Measurements from ENCODE around the gene FRMPD2.

Gene FRMPD2, protein sequence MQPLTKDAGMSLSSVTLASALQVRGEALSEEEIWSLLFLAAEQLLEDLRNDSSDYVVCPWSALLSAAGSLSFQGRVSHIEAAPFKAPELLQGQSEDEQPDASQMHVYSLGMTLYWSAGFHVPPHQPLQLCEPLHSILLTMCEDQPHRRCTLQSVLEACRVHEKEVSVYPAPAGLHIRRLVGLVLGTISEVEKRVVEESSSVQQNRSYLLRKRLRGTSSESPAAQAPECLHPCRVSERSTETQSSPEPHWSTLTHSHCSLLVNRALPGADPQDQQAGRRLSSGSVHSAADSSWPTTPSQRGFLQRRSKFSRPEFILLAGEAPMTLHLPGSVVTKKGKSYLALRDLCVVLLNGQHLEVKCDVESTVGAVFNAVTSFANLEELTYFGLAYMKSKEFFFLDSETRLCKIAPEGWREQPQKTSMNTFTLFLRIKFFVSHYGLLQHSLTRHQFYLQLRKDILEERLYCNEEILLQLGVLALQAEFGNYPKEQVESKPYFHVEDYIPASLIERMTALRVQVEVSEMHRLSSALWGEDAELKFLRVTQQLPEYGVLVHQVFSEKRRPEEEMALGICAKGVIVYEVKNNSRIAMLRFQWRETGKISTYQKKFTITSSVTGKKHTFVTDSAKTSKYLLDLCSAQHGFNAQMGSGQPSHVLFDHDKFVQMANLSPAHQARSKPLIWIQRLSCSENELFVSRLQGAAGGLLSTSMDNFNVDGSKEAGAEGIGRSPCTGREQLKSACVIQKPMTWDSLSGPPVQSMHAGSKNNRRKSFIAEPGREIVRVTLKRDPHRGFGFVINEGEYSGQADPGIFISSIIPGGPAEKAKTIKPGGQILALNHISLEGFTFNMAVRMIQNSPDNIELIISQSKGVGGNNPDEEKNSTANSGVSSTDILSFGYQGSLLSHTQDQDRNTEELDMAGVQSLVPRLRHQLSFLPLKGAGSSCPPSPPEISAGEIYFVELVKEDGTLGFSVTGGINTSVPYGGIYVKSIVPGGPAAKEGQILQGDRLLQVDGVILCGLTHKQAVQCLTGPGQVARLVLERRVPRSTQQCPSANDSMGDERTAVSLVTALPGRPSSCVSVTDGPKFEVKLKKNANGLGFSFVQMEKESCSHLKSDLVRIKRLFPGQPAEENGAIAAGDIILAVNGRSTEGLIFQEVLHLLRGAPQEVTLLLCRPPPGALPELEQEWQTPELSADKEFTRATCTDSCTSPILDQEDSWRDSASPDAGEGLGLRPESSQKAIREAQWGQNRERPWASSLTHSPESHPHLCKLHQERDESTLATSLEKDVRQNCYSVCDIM (N-terminal part only)

DNA sequence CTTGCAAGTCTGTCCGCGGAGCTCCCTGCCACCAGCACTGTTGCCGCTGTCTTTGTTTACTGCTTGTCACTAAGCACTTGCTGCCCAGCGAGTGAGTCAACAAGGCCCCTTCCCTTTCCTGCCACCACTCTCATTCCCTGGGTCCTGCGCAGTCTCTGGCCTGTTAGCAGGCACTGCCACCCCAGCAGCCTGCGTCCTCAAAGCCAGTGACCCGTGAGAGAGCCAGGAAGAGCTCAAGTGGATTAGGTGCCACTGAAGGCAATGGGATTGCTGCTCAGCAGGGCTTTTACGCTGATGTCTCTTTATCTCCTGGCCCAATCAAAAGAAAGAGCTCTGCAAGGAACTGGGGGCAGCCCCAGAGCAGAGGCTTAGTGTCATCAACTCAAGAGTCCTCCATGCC lies at the start of gene FRMPD2:
Gene FRMPD2 (minus strand): TSS at position 61 of the 400 bp plus-strand sequence. CDS start 129 bp downstream, outside the sequence.
- Mint-ChIP-seq H3K9me3 (no peaks in the 10 kb centered on the region), H3K36me3 (no peaks in the 10 kb centered on the region), H3K4me1 (no peaks in the 10 kb centered on the region), H3K27me3 (peaks cover 7% of the 10 kb centered on the region), H3K4me3 (no peak within 1 kb of the TSS), H3K27ac (no peak within 1 kb of the TSS)

DNA sequence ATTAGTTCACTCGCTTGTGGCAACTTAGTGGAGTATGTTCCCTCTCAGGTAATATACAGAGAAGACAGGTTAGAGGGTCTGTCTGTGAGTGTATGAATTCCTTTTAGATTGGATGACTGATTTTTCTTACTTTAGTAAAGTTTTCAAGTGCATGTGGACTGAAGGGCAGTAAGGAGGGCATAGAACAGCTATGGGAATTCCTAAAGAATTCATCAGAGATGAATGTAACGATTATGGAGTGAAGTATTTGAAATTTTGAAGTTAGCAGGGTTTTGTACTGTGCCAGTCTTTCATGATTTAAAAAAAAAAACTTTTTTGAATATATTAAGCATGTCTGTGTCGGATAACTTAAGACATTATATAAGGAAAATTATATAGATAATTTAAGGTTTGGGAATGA lies 47.5 kb upstream of the FRMPD2 start:
- no peaks in the 10 kb centered on the region for H3K9me3 Mint-ChIP-seq
- H3K4me1 Mint-ChIP-seq = peaks cover 49% of the 10 kb centered on the region
- H3K36me3 Mint-ChIP-seq = peaks cover 10% of the 10 kb centered on the region
- H3K27me3 Mint-ChIP-seq = no peaks in the 10 kb centered on the region
- no peak overlapping the region for H3K4me3 Mint-ChIP-seq
- H3K27ac Mint-ChIP-seq = no peak overlapping the region

DNA sequence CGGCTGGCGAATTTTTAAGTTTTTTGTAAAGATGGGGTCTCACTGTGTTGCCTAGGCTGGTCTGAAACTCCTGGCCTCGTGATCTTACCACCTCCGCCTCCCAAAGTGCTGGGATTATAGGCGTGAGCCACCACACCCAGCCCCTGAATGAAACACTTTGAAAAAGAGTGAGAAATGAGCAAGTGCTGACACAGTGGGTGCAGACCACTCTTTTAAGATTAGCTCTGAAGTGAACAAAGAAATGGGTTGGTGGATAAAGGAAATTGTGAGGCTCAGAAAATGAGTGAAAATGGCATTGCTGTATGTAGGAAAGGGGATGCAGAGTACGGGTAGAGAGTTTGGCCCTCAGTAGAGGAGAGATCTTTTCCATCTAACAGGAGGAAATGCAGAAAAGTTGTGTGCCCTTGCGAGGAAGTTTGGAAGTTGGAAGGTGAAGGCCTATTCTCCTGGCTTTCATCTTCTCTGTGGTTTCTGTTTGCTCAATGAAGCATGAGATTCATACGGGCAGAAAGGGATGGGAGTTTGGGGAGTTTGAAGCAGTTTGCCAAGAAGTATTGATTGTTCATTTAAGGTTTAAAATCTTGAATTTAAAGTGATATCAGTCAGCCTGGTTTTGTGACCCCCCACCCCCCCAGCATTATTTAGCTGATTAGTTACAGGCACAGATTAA lies 43.0 kb upstream of the FRMPD2 start:
- peaks cover 35% of the 10 kb centered on the region for H3K4me1 Mint-ChIP-seq
- H3K27ac Mint-ChIP-seq = no peak overlapping the region
- H3K27me3 Mint-ChIP-seq = no peaks in the 10 kb centered on the region
- H3K4me3 Mint-ChIP-seq = no peak overlapping the region
- peaks cover 4% of the 10 kb centered on the region for H3K36me3 Mint-ChIP-seq
- no peaks in the 10 kb centered on the region for H3K9me3 Mint-ChIP-seq

DNA sequence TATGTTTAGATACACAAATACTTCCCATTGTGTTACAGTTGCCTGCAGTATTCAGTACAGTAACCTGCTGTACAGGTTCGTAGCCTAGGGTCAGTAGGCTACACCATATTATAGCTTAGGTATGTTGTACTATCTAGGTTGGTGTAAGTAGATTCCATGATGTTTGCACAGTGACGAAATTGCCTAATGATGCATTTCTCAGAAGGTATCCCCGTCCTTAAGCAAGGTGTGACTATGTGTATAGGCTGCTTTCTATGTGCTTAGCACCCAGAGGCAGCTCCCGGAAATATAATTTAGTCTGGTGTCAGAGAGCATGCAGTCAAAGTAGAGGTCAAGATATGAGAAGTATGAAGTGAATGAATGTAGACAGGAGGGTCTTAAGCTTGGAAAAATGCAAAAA lies 41.7 kb upstream of the FRMPD2 start:
- Mint-ChIP-seq H3K9me3 (no peaks in the 10 kb centered on the region), H3K4me1 (peaks cover 38% of the 10 kb centered on the region), H3K4me3 (no peak overlapping the region), H3K27me3 (no peaks in the 10 kb centered on the region), H3K36me3 (no peaks in the 10 kb centered on the region), H3K27ac (no peak overlapping the region)

DNA sequence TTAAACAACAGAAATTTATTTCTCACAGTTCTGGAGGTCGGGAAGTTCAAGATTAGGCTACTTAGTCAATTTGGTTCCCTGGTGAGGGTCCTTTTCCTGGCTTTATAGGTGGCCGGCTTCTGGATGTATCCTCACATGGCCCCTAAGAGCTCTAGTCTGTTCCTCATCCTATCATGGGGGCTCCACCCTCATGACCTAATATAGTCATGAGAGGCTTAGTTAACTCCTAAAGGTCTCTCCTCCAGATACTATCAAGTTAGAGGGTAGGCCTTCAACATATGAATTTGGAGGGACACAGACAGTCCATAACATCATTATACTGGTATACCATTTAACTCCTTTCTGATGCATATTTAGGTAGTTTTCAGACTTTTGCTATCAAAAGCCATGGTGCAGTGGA lies 39.6 kb upstream of the FRMPD2 start:
- no peaks in the 10 kb centered on the region for H3K9me3 Mint-ChIP-seq
- H3K27ac Mint-ChIP-seq = no peak overlapping the region
- no peak overlapping the region for H3K4me3 Mint-ChIP-seq
- peaks cover 53% of the 10 kb centered on the region for H3K4me1 Mint-ChIP-seq
- H3K36me3 Mint-ChIP-seq = no peaks in the 10 kb centered on the region
- no peaks in the 10 kb centered on the region for H3K27me3 Mint-ChIP-seq

DNA sequence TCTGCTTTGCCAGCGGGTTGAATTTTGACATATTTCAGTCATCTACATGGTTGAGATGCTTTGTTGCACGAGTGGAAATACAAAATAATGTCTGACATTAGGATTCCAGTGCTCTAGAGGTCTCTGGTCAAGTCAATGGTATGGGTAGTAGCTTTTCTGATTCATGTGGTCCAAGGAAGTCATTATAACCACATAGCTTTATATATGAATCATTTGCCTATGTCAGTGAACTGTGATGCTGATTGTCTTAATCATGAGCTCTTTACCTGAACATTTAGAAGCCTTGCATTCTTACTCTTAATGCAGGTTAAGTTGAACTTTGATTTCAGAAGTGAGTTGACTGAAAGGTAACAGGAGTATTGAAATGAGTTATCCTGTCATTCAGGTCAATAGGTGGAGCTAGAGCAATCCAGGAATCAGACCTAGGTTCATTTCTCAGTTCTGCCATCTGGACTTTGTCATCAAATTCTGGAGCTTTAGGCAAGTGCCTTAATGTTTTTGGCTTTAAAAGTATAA lies 35.3 kb upstream of the FRMPD2 start:
- Mint-ChIP-seq H3K9me3 (no peaks in the 10 kb centered on the region), H3K27ac (peak overlapping the region; percentile 30), H3K4me3 (peak overlapping the region; percentile 21), H3K4me1 (peaks cover 62% of the 10 kb centered on the region), H3K27me3 (no peaks in the 10 kb centered on the region), H3K36me3 (no peaks in the 10 kb centered on the region)

DNA sequence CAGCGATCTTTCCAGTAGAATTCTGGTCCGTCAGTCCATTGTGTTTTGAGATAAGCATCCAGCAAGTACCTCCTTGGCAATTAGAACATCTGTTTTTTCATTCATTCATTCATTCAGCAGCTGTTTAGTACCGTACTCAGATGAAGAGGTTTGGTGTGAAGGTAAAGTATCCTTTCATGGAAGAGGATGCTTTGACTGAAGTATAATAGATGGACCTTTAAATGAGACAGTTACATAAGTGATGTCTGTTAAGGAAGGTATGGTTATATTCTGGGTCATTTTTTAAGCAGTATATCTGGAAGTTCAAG lies 33.2 kb upstream of the FRMPD2 start:
- no peaks in the 10 kb centered on the region for H3K9me3 Mint-ChIP-seq
- peaks cover 44% of the 10 kb centered on the region for H3K4me1 Mint-ChIP-seq
- H3K4me3 Mint-ChIP-seq = peak overlapping the region; percentile 80
- H3K27ac Mint-ChIP-seq = peak overlapping the region; percentile 10
- no peaks in the 10 kb centered on the region for H3K27me3 Mint-ChIP-seq
- H3K36me3 Mint-ChIP-seq = no peaks in the 10 kb centered on the region

DNA sequence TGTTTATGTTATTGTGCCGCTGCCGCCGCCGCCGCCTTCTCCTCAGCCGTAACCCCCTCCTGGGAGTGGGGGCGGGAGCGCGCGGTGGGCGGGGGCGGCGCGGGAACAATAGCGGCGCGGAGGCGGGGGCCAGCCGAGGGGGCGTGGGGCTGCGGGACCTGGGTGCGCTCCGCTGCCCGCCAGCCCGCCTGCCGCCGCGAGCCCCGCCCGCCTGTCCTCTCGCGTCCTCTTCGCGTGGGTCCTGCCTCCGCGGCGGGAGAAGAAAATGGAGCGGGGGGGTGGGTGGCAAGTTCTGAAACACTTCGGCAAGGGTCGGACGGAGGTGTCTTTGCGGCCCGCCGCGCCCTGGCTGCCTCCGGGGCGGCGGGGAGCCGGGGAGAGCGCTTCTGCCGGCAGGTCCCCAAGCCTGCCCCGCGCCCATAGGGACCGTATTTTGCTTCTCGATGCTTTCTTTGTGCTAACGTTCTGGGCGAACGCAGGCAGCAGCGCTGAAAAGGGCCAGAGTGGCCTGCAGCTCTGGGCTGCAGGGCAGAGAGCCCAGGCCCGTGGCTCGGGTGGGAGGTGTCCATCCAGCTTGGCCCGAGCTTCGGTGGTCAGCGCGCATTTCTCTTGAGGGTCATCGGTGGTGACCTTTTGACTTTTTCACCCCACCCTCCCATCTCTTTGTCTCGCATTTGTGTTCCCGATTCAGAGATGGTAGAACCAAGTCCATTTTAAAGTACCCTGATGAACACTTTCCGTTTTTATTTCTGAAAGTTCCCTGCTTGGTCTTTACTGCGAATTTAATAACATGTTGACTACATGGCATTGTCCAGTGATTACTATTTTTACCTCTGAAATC lies 32.6 kb upstream of the FRMPD2 start:
- H3K27me3 Mint-ChIP-seq = no peaks in the 10 kb centered on the region
- H3K27ac Mint-ChIP-seq = peak overlapping the region; percentile 41
- no peaks in the 10 kb centered on the region for H3K9me3 Mint-ChIP-seq
- H3K4me1 Mint-ChIP-seq = peaks cover 40% of the 10 kb centered on the region
- H3K4me3 Mint-ChIP-seq = peak overlapping the region; percentile 80
- H3K36me3 Mint-ChIP-seq = no peaks in the 10 kb centered on the region

DNA sequence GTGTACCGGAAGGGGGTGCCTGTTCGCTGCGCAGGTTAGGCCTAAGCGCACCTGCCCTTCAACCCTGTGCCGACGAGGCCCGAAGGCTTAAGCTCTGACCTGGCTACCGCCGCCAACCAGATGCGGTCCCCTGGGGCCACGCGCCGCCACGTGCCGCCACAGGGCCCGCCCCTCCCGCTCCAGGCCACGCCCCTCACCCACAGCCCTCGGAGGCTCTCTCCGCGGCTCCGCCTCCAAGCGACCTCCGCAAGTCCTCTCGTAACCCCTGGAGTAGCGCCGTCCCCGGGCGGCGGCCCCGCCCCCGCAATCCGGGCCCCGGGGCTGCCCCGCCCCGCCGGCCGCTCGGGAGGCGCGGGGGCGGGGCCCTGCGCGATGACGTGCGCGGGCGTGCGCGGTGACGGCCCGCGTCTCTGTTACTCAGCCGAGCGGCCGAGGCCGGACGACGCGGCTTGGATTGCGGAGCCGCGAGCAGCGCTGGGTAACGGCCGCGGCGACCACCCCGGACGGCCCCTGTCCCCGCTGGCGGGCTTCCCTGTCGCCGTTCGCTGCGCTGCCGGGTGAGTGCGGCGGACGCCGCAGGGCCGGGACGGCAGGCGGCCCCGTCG lies 31.9 kb upstream of the FRMPD2 start, which contains the start of gene MAPK8:
Gene MAPK8 (plus strand): TSS at position 413 of the 605 bp plus-strand sequence. CDS start 94,984 bp downstream, outside the sequence.
- Mint-ChIP-seq H3K4me3 (peak within 1 kb of the TSS; percentile 85), H3K36me3 (no peaks in the 10 kb centered on the region), H3K27me3 (no peaks in the 10 kb centered on the region), H3K4me1 (peaks cover 32% of the 10 kb centered on the region), H3K9me3 (no peaks in the 10 kb centered on the region), H3K27ac (peak within 1 kb of the TSS; percentile 88)

DNA sequence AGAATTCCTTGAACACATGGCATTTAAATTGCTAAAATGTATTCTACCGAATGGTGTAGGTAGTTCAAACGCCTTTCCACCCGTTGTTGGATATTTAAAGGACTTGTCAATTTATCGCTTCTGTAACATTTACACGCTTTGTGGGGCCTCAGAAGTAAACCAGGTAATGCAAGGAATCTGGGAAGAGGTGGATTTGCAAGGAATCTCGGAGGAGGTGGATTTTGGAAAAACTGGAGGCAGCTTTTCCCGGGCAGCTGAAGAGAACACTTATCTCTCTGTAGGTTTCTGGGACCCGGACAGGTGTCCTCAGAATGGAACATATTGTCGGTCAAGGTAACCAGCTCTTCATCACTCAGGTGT lies 31.4 kb upstream of the FRMPD2 start:
- H3K27ac Mint-ChIP-seq = peak overlapping the region; percentile 88
- H3K27me3 Mint-ChIP-seq = no peaks in the 10 kb centered on the region
- no peaks in the 10 kb centered on the region for H3K36me3 Mint-ChIP-seq
- H3K4me1 Mint-ChIP-seq = peaks cover 31% of the 10 kb centered on the region
- H3K9me3 Mint-ChIP-seq = no peaks in the 10 kb centered on the region
- peak overlapping the region; percentile 85 for H3K4me3 Mint-ChIP-seq

DNA sequence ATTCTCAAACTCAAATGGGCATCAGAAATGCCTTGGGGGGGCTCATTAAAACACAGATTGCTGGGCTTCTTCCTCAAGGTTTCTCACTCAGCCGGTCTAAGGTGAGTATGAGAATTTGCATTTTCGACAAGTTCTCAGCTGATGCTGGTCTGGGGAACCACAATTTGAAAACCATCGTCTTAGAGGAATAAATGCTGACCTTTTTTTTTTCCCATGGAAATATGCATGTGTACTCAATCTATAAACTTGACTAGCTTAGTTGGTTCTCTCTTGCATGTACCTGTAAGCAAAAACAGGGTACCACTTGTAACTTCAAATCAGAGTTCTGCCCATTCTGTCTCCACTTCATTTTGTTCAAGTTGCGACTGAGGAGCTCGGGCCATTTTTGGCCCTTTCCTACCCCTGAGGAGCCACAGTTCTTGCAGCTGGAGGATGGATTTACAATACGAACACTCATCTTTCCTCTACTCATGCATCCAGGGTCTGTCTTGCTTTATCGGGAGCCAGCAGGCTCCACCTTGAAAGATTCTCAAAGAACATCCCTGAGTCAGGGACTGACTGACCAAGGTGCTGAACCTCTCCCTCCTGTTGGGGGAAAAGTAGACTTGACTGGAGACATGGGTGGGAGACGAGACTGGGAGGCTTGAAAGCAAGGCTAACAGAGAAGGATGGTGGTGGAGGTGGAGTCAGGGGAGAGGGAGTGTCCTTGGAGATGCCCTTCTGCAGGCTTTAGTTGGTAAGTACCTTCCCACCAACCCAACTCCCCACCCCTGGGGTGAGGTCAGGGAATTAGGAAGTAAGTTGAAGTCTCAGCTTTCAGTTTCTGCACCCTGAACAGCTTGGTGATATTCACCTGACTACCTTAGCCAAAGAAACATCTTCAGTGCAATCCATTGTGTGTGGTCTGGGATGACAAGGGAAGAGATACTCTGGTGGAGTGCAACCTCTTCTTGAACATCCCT lies 28.3 kb upstream of the FRMPD2 start:
- H3K4me1 Mint-ChIP-seq = peaks cover 10% of the 10 kb centered on the region
- no peak overlapping the region for H3K27ac Mint-ChIP-seq

DNA sequence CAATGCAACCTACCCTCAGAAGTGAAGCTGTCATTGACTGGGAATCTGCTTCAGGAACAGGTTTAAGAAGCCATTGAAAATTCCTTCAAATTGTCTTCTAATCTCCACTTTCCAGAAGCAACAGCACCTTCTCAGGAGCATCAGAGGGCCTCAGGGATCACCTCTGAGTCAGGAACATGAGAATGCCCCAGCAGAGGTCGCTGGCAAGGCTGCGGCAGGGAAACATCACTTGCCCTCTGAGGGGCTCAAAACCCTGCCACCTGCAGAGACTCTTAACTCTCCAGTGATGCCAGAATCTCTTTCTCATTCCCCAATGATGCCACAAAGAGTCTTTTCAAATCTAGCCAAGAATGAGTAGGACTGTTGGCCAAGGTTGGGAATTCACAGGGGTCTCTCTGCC lies 26.1 kb upstream of the FRMPD2 start:
- H3K36me3 Mint-ChIP-seq = no peaks in the 10 kb centered on the region
- no peaks in the 10 kb centered on the region for H3K27me3 Mint-ChIP-seq
- H3K27ac Mint-ChIP-seq = no peak overlapping the region
- no peak overlapping the region for H3K4me3 Mint-ChIP-seq
- no peaks in the 10 kb centered on the region for H3K4me1 Mint-ChIP-seq
- no peaks in the 10 kb centered on the region for H3K9me3 Mint-ChIP-seq

More for the DNA sequence above, 28.3 kb upstream of the FRMPD2 start:
- H3K36me3 Mint-ChIP-seq = no peaks in the 10 kb centered on the region
- no peaks in the 10 kb centered on the region for H3K27me3 Mint-ChIP-seq
- no peaks in the 10 kb centered on the region for H3K9me3 Mint-ChIP-seq
- H3K4me3 Mint-ChIP-seq = no peak overlapping the region

DNA sequence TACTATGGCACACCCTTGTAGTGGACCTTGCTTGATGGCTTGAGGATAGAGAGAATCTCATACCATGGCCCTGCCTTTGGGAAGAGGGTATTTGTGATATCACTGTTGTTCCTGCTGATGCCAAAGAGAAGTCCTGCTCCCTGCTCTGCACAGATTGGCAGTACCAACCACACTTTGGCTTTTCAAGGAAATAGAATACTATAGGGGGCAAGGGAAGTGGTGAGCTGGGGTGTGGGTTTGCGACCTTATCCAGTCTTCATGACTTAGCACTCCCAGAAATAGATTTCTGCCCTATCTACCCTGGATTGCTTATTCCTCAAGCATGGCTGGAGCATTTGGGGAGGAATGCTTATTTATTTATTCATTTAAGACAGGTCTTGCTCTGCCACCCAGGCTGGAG lies 25.2 kb upstream of the FRMPD2 start:
- H3K27ac Mint-ChIP-seq = no peak overlapping the region

More for the DNA sequence above, 25.2 kb upstream of the FRMPD2 start:
- Mint-ChIP-seq H3K4me3 (no peak overlapping the region), H3K27me3 (no peaks in the 10 kb centered on the region), H3K4me1 (no peaks in the 10 kb centered on the region), H3K9me3 (no peaks in the 10 kb centered on the region), H3K36me3 (no peaks in the 10 kb centered on the region)
